Lower leg skin (tissue), 4 donors: ENCODE data around the gene ADRB2. TPM values are rescaled to one million over a fixed set of nuclear protein-coding genes. Genes with fewer than 3 reads are reported as not detected.

Source experiments
- DNase-seq, 2 donors: peaks; one replicate each; pipeline ENCODE4 v3.0.0-alpha.2; 2019; ENCODE audit warnings: low spot score in 2 of 2
- H3K4me3 ChIP-seq: fragments of 200-600 bp; sonication (generic); 2 replicates; pipeline ENCODE4 v1.5.1; 2017; ENCODE audit warnings: mild to moderate bottlenecking, low read depth; ENCODE audit not compliant: poor library complexity, severe bottlenecking
- CTCF ChIP-seq, 3 donors: fragments of 450-650 bp; IDR thresholded peaks; one replicate each; pipeline ENCODE4 v1.5.1; 2016; ENCODE audit warnings: antibody characterized with exemption in 3 of 3, mild to moderate bottlenecking in 3 of 3, moderate library complexity in 2 of 3
- POLR2A ChIP-seq, 2 donors: fragments of 450-650 bp; IDR thresholded peaks; one replicate each; pipeline ENCODE4 v1.6.1; 2016 to 2017; ENCODE audit warnings: antibody characterized with exemption in 2 of 2, mild to moderate bottlenecking in 1 of 2, moderate library complexity in 1 of 2
- WGBS, 2 donors: methylation state at CpG; one replicate each; pipeline ENCODE4 v1.1.5; 2018; 5-methylcytosine and 5-hydroxymethylcytosine counted together
- intact Hi-C: fragments of 100-400 bp; cut with DNase I; formaldehyde crosslinking; loops from one replicate; pipeline ENCODE4 v1.15.0; 2023; ENCODE audit warnings: low total_unique reads
- total RNA-seq, 4 donors: library from RNA; depleted of rRNA; stranded (reverse); fragments of >200 nt; gene quantifications; one replicate each; pipeline ENCODE4 v1.1.0, GENCODE V29; 2016

Gene ADRB2
- total RNA-seq, 4 donors from 2014 or later = 31.4 to 90.3 (median 42.9) TPM

DNA sequence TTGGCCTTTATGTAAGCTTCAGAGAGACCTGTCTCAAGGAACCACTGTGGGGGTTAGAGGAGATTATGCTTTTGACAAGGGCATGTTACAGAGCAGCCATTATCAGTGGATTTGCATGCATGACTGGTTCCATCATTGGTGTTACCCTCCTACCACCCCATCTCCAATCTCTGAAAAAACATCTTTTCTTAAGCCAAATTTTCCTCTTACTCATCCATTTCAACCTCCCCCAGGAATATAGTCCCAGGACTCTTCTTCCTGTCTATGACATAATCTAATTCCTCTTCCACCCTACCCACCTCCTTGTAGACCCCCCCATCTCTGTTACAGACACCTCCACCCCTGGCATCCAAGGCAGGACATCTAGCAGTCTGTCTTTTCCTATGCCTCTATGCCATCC, 33.1 kb upstream of the ADRB2 start:
- intact Hi-C loops = no loop called here
- TF ChIP-seq POLR2A (IDR thresholded peaks at IDR 0.05) (no peak), CTCF (IDR thresholded peaks at IDR 0.05) (no peak)
- H3K4me3 ChIP-seq = no peak overlapping the region
- no peak for DNase-seq

DNA sequence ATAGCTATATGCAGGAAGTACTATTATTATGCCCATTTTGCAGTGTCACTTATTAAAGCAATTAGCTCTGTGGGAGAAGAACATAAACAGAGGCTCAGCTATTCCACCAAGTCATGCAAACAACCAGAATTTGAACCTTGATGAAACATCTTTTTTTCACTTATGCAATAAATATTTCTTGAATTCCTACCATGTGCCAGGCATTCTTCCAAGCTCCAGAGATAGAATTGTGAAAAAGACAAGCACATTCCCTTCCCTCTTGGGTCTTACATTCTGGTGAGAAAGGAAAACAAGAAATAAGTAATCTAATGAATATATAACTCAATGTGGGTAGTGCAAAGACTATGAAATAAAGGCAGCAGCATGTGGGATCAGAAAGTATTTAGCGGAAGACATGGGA, 32.1 kb upstream of the ADRB2 start:
- H3K4me3 ChIP-seq = no peak overlapping the region
- DNase-seq = no peak
- 94 to 100% methylated on average over 1 of the region's 1 CpG for WGBS, 2 donors
- intact Hi-C loops = no loop called here
- TF ChIP-seq CTCF (IDR thresholded peaks at IDR 0.05) = no peak
- TF ChIP-seq POLR2A (IDR thresholded peaks at IDR 0.05) = no peak

DNA sequence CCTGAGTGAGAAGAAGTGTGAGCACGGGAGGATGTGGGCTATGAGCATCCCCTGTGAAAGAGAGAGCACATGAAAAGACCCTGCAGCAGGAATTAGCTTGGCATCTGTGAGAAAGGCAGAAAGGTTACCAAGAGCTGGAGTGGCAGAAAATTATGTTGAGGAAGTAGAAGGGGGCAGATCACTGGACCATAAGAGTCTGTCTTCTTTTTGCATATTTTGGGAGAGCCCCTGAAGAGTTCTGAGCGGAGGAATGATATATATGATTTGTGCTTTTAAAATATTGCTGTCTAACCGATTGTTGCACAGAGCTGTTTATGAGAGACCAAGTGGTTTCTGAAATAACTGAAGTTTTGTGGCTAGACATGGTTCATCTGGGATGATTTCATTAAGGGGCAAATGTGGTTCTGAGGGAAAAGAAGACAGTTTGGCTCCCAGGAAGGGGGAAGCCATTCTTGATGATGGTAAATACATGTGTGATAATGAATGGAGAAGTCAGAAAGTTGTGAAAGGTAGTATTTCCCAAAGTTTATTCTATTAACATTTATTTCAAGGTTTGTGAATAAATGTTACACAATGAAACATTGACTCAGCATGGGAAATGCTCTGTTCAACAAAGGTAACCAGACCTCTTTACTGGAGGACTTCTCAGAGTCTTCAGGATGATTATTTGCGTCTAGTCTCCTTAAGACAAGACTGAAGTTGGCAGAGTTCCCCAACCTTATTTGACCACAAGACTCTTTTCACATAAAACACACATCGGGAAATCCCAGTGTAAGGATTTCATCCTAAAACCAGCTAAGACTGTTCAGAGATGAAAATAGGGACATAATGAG, 31.5 kb upstream of the ADRB2 start:
- no peak for DNase-seq
- WGBS, 2 donors = 80 to 82% methylated on average over 5 of the region's 5 CpGs
- TF ChIP-seq POLR2A (IDR thresholded peaks at IDR 0.05) (no peak), CTCF (IDR thresholded peaks at IDR 0.05) (no peak)
- intact Hi-C loops = no loop called here
- H3K4me3 ChIP-seq = no peak overlapping the region

DNA sequence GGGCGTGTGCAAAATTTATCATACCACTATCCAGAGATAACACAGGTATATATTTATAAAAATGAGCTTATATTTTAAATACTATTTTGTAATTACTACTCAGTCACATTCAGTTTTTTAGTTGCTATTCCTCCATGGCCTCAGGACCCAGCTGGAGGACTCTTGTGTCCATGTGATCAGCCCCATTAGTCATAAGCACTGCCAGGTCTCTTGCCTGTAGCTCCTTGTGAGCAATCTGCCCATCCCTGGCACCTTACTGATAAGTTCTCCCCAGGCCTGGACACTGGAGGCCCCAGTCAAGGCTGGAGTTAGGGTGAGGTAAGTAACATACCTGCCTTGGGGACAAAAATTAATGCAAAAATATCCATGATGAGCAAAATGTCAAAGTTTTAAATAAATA, 29.5 kb upstream of the ADRB2 start:
- no peak for DNase-seq
- no peak overlapping the region for H3K4me3 ChIP-seq
- 97% methylated on average over 1 of the region's 1 CpG for WGBS, 2 donors
- TF ChIP-seq POLR2A (IDR thresholded peaks at IDR 0.05) (no peak), CTCF (IDR thresholded peaks at IDR 0.05) (no peak)
- intact Hi-C loops = no loop called here

DNA sequence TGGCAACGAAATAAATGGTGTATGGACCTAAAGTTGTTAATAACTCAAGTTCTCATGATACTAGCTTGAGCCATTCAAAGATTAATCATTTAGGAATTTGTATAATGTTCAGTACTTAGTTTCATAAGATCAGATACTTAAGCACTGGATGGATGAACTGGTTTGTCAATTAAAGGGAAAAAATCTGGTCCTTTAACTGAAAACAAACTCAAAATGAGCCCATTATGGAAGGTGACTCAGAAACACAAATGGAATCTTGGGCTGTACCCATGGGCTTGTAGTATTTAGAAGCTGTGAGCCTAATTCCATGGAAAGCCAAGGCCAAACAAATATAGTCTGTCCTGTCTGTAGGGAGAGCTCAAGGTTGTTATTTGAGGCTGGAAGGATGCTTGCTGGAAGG, 27.6 kb upstream of the ADRB2 start:
- intact Hi-C loops = no loop called here
- no peak for TF ChIP-seq CTCF (IDR thresholded peaks at IDR 0.05)
- no peak for TF ChIP-seq POLR2A (IDR thresholded peaks at IDR 0.05)
- no peak overlapping the region for H3K4me3 ChIP-seq
- DNase-seq = no peak
- 96 to 97% methylated on average over 1 of the region's 1 CpG for WGBS, 2 donors
